Epidermal melanocyte (primary cell): ENCODE measurements around the gene DSEL.

ENCODE experiments used
- DNase-seq: peaks from one replicate; pipeline ENCODE4 v3.0.0; 2011; ENCODE audit warnings: low spot score; ENCODE audit not compliant: insufficient read length

DSEL gene

GRCh38 chr18:67516539-67517443 lies at the start of gene DSEL:
Gene DSEL (minus strand): TSS chr18:67516720. CDS start chr18:67514608, 2,112 bp downstream.
- peak; percentile 85 for DNase-seq

DNA sequence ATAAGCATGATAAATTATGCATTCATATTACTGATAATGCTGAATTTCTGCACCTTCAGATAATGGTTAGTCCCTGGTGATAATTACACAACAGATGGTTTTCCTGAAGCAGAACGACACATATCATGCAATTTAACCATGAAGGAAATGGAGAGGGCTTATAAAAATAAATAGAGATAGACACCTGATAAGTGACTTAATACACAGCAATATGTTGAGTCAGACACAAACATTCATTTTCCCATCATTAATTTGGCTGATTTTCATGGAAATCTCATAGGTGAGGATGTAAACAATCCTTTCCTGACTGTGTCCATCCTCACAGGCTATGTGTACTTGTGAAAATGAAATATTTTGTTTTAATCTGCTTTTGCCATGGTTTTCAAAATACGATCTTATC lies 36.9 kb upstream of the DSEL start:
- DNase-seq: no peak

GRCh38 chr18:67550872-67551520 lies 34.5 kb upstream of the DSEL start:
- no peak for DNase-seq

DNA sequence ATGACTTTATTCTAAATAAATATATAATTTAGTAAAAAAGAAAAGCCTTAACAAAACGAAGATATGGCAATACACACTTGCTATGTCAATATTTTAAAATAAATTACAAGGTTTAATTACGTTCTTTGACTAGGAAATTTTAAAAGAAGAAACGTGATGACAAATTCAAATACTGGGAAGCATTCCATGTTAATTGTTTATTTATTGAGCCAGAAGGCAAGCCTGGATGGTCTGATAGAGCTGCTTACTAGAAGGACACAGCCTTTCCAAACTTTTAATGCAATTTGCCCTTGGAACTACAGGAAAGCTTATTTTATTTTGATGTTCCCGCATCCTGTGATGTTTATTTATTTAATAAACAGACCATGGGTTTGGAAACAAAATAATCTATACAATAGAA lies 33.4 kb upstream of the DSEL start:
- no peak for DNase-seq

DNA sequence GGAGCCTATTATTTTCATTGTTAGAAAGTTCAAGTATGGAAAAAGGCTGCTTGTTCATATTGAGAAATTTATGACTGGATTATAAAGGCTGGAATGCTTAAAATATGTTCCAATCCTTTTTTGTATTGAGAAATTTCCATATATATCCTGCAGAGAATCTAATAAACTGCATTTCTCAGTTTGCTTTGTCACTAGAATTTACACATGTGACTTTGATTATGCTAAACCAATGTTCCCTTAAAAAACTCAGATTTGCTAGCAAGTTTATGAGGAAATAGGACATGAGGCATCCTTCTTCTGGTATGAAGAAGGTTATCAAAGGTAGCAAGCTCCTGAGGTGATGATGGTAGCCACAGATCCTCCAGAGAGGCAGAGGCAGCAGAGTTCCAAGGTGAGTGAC lies 29.2 kb upstream of the DSEL start:
- DNase-seq: no peak

DNA sequence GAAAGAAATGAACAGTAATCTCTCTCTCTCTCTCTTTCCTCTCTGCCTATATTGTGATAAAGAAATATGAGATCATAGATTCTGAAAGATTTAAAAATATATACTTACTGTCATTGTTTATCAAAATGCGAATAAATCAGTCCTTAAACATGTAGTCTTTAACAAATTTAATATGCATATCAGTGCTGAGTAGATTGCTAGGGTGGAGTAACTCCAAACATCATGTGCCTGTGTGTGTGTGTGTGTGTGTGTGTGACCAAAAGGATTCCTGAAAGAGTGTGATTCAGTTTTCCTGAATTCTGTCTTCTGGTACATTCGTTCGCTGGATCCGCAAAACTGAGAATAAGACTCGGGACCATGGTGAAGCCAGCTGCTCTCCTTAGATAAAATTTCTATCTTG lies 24.0 kb upstream of the DSEL start:
- DNase-seq: no peak

GRCh38 chr18:67531929-67532328 lies 15.4 kb upstream of the DSEL start:
- no peak for DNase-seq

- no peak for DNase-seq
Observed at GRCh38 chr18:67525328-67526099, 9.0 kb upstream of the DSEL start.

GRCh38 chr18:67520351-67520921 lies 3.9 kb upstream of the DSEL start:
- no peak for DNase-seq

DNA sequence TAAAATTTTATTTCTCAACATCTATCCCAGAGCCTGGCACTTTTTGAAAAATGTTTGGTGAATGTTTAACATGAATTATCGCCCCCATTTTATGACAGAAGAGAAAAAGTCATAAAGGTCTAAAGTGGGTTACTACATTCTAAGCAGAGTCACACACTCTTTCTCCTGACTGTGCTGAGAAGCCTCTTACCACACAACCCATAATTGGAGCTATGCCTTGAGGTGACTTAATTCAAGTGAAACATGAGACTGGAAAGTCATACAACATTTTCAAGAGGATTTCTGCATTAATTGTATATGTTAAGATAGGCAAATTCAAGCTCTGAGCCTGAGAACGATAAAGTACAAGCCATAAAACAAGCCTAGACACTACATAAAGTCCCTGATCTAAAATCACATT lies 3.1 kb upstream of the DSEL start:
- DNase-seq: no peak

DNA sequence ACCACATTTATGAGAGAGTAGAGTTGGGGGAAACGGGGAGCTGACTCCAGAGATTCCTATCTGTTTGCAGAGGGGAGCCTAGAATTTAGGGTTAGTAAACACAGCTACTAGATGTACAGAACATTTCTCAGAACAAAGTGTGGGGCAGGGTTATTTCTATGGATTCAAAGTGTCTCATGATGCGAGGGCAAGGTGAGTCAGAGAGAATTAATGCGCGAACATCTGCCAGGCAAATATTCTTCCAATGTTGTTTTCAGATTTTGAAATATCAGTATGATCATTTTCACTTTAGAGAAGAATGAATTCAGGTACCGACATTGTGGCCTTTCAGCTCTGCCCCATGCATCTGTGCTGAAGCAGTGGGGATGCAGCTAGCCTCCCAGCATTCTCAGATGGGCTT lies 2.0 kb upstream of the DSEL start:
- no peak for DNase-seq

DNA sequence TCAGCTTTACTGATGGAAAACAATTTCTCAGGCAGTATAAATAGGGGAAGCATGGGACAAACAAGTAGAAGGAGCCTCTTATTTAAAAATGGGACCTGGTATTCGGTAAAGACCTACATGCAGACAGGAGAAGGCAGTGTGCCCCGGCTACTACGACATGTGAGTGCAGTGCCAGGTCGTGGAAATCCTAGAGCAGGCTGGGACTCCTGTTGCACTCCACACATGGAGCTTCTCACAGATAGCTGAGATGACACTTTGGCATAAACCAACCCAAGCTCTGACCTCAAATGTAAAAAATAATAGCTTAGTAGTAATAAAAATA lies 885 bp upstream of the DSEL start:
- DNase-seq: no peak

GRCh38 chr18:67515942-67516538 lies 480 bp downstream of the DSEL start:
- DNase-seq: no peak

- DNase-seq: no peak
Observed at GRCh38 chr18:67514901-67515540, 1.5 kb downstream of the DSEL start.

GRCh38 chr18:67514465-67514864 lies 2.1 kb downstream of the DSEL start:
- DNase-seq: no peak

DNA sequence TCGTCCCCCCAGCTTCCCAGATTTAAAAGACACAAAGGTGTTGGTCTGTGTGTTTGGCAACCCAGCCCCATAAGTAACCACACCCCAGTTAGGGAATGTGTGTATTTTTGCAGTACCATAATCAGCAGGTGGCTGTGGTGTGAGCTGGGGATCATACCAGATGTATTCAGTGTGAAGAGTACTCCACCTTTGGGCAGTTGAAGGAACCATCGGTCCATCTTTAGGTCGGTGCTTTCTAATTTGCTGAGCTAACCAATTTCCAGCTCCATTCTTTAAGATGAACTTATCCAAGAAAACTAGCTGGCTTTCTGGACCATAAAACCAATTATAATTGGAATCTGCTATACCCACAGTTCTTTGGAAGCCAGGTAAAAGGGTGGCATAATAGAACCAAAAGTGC lies 3.2 kb downstream of the DSEL start:
- DNase-seq: no peak

DNA sequence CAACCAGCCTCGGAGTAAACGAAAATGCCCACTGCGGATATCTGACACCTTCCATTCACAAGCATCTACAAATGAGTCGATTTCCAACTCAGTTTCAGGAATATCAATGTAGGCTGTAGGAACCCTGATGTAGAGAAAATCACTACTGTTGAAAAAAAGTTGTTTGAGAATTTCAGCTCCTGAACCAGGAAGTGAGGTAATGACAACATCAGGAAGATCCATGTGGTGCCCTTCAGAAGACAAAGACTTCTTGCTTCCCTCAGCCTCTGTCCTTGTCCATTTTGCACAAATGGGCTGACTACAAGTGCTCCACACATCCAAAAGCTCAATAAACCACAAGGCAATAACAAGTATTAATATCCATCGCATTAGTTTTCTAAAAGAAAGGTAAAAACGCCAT lies 4.7 kb downstream of the DSEL start:
- DNase-seq: no peak

DNA sequence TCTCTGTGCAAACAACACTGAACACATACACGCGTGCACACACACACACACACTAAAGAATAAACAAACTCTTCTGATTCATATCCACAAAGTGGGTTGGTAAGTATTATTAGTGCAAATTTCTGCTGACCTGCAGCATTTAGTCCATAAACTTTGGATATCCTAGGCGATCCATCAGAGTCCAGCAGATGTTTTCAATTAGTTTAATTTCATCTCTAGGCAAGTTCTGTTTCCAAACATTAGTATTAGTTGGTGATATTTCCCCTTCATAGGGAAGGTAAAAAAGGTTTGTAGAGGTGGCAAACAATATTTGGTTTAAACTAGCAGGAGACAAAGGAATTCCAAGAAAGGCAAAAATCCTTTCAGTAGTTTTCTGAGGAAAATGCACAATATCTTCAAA lies 5.7 kb downstream of the DSEL start:
- DNase-seq: no peak

DNA sequence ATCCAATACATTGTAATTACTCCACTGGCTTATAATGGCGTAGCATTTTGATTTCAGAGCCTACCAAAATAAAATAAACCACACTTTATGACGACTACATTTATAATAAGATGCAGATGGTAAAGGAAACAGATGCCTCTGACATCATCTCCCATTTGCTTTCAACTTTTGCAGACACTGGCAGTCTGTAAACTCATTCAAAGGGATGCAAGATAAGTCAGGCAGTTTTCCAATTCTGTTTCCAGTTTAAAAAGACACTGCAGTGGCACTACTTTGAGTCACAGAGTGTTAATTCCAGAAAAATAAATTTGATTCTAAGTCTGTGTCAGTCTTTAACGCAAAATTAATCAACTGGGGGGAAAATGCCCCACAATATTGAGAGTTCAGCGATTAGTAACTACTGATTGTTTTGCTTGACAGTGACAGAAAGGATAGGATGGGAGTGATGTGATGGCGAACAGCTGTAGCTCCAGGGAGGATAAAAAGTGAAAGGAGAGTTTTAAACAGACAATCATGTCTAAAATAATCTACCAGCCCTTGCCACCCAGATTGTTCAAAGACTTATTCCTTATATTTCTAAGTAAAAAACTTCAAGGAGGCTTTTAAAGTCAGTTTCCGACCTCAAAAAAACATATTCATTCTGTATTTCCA lies 6.7 kb downstream of the DSEL start:
- no peak for DNase-seq

DNA sequence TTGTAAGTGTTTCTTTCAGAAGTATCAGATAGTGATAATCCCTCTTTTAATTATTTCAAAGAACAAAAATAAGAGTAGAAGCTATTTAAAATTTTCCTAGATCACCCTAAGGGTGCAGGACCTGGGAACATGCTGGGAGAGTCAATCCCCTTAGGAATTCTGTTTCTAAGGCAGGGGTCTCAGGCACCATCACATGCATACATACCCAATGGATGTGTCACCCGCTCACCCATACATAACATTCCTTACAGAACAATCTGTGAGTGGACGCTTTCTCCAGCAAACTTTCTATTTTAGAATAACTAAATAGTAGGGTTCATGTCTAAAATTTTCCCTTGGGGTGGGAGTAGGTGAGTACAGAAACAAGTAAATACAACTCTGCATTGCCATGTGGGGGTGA lies 8.4 kb downstream of the DSEL start:
- no peak for DNase-seq

GRCh38 chr18:67504739-67505138 lies 11.8 kb downstream of the DSEL start:
- DNase-seq: no peak
